ENCODE data around the gene ROS1.
"Not testable (repeated sequence)": the region's sequence is repeated elsewhere in the genome, so short reads cannot be mapped to it uniquely, and the experiment has no call there.

The ROS1 gene

GRCh38 chr6:117265410-117266256 is 160.1 kb downstream of the ROS1 start, which contains the start of gene VGLL2:
Gene VGLL2, plus strand, starts transcription at chr6:117265558. Its CDS starts 206 bp downstream, at chr6:117265764.
- no peaks in the 10 kb centered on the region for H3K36me3 ChIP-seq (ENCODE audit: insufficient read depth, low read length)
- H3K4me3 ChIP-seq (ENCODE audit: low read length), result peak within 1 kb of the TSS; percentile 61
- H3K9me3 ChIP-seq (ENCODE audit: insufficient read depth, low read depth, low read length), result no peaks in the 10 kb centered on the region
- no peak within 1 kb of the TSS for H3K9ac ChIP-seq (ENCODE audit: low read depth, low read length)
- peaks cover 100% of the 10 kb centered on the region for H3K27me3 ChIP-seq (ENCODE audit: insufficient read depth, low read length)
- no peak within 1 kb of the TSS for H3K27ac ChIP-seq (ENCODE audit: low read depth, low read length)
- WGBS, result under 1% methylated on average over 62 of the region's 63 CpGs
- H3K4me1 ChIP-seq (ENCODE audit: insufficient read depth, low read length), result peaks cover 10% of the 10 kb centered on the region; the same call in 1 of the 2 replicates

- Histone ChIP-seq H3K27ac (ENCODE audit: low read depth, low read length) (no peak overlapping the region), H3K27me3 (ENCODE audit: insufficient read depth, low read length) (peaks cover 99% of the 10 kb centered on the region), H3K4me1 (ENCODE audit: insufficient read depth, low read length) (peaks cover 6% of the 10 kb centered on the region; the same call in 1 of the 2 replicates), H3K9ac (ENCODE audit: low read depth, low read length) (no peak overlapping the region), H3K36me3 (ENCODE audit: insufficient read depth, low read length) (no peaks in the 10 kb centered on the region), H3K4me3 (ENCODE audit: low read length) (peak overlapping the region; percentile 61), H3K9me3 (ENCODE audit: insufficient read depth, low read depth, low read length) (no peaks in the 10 kb centered on the region)
- 1% methylated on average over 39 of the region's 39 CpGs for WGBS
These were observed 160.9 kb downstream of the ROS1 start for GRCh38 chr6:117264692-117265409.

- Histone ChIP-seq H3K27me3 (ENCODE audit: insufficient read depth, low read length) (peaks cover 97% of the 10 kb centered on the region), H3K9ac (ENCODE audit: low read depth, low read length) (no peak overlapping the region), H3K4me1 (ENCODE audit: insufficient read depth, low read length) (0 out of 2 replicates have a peak, but pooled peaks cover 3% of the 10 kb centered on the region), H3K9me3 (ENCODE audit: insufficient read depth, low read depth, low read length) (no peaks in the 10 kb centered on the region), H3K36me3 (ENCODE audit: insufficient read depth, low read length) (no peaks in the 10 kb centered on the region), H3K27ac (ENCODE audit: low read depth, low read length) (no peak overlapping the region), H3K4me3 (ENCODE audit: low read length) (peak overlapping the region; percentile 61)
- WGBS, result 20% methylated on average over 8 of the region's 8 CpGs
These were observed 161.4 kb downstream of the ROS1 start for GRCh38 chr6:117264369-117264691.

- Histone ChIP-seq H3K36me3 (ENCODE audit: insufficient read depth, low read length) (no peaks in the 10 kb centered on the region), H3K27me3 (ENCODE audit: insufficient read depth, low read length) (peaks cover 88% of the 10 kb centered on the region), H3K27ac (ENCODE audit: low read depth, low read length) (no peak overlapping the region), H3K9me3 (ENCODE audit: insufficient read depth, low read depth, low read length) (no peaks in the 10 kb centered on the region), H3K4me1 (ENCODE audit: insufficient read depth, low read length) (no peaks in the 10 kb centered on the region), H3K4me3 (ENCODE audit: low read length) (no peak overlapping the region), H3K9ac (ENCODE audit: low read depth, low read length) (no peak overlapping the region)
- 92% methylated on average over 27 of the region's 27 CpGs for WGBS
These were observed 162.3 kb downstream of the ROS1 start for GRCh38 chr6:117263353-117263927.

GRCh38 chr6:117262799-117263198 is 162.9 kb downstream of the ROS1 start:
- Histone ChIP-seq H3K9ac (ENCODE audit: low read depth, low read length) (no peak overlapping the region), H3K27ac (ENCODE audit: low read depth, low read length) (no peak overlapping the region), H3K9me3 (ENCODE audit: insufficient read depth, low read depth, low read length) (no peaks in the 10 kb centered on the region), H3K4me3 (ENCODE audit: low read length) (no peak overlapping the region), H3K36me3 (ENCODE audit: insufficient read depth, low read length) (no peaks in the 10 kb centered on the region), H3K27me3 (ENCODE audit: insufficient read depth, low read length) (peaks cover 81% of the 10 kb centered on the region), H3K4me1 (ENCODE audit: insufficient read depth, low read length) (no peaks in the 10 kb centered on the region)
- 94% methylated on average over 8 of the region's 8 CpGs for WGBS

- no CpG with 5 or more reads among the region's 2 CpGs for WGBS
- Histone ChIP-seq H3K9ac (ENCODE audit: low read depth, low read length) (no peak overlapping the region), H3K27me3 (ENCODE audit: insufficient read depth, low read length) (no peaks in the 10 kb centered on the region), H3K36me3 (ENCODE audit: insufficient read depth, low read length) (no peaks in the 10 kb centered on the region), H3K4me1 (ENCODE audit: insufficient read depth, low read length) (no peaks in the 10 kb centered on the region), H3K27ac (ENCODE audit: low read depth, low read length) (no peak overlapping the region), H3K9me3 (ENCODE audit: insufficient read depth, low read depth, low read length) (no peaks in the 10 kb centered on the region), H3K4me3 (ENCODE audit: low read length) (no peak overlapping the region)
These were observed 172.0 kb downstream of the ROS1 start for GRCh38 chr6:117253785-117254184.

GRCh38 chr6:117244979-117245378 is 180.8 kb downstream of the ROS1 start:
- H3K9ac ChIP-seq (ENCODE audit: low read depth, low read length), result peak overlapping the region; percentile 64; the same call in 1 of the 2 replicates
- not testable (repeated sequence) for H3K4me1 ChIP-seq (ENCODE audit: insufficient read depth, low read length); H3K27me3 ChIP-seq (ENCODE audit: insufficient read depth, low read length); H3K27ac ChIP-seq (ENCODE audit: low read depth, low read length); H3K9me3 ChIP-seq (ENCODE audit: insufficient read depth, low read depth, low read length); H3K36me3 ChIP-seq (ENCODE audit: insufficient read depth, low read length)
- H3K4me3 ChIP-seq (ENCODE audit: low read length), result peak overlapping the region; percentile 55
- WGBS, result 25% methylated on average over 19 of the region's 20 CpGs

- H3K27me3 ChIP-seq (ENCODE audit: insufficient read depth, low read length); H3K9me3 ChIP-seq (ENCODE audit: insufficient read depth, low read depth, low read length); H3K4me1 ChIP-seq (ENCODE audit: insufficient read depth, low read length); H3K27ac ChIP-seq (ENCODE audit: low read depth, low read length); H3K36me3 ChIP-seq (ENCODE audit: insufficient read depth, low read length): not testable (repeated sequence)
- 36% methylated on average over 13 of the region's 13 CpGs for whole genome bisulfite sequencing
- Histone ChIP-seq H3K9ac (ENCODE audit: low read depth, low read length) (peak overlapping the region; percentile 64; the same call in 1 of the 2 replicates), H3K4me3 (ENCODE audit: low read length) (peak overlapping the region; percentile 55)
These were observed 181.2 kb downstream of the ROS1 start for GRCh38 chr6:117244571-117244970.
